GM21526 (cell line): ENCODE results near the gene RIPK1.
"Not testable (repeated sequence)": the region's sequence is repeated elsewhere in the genome, so short reads cannot be mapped to it uniquely, and the experiment has no call there.

Experiments used
- ATAC-seq: cut with Tn5 transposase; IDR thresholded peaks from one replicate; pipeline ENCODE4 v1.9.1; 2021; ENCODE audit warnings: moderate library complexity; ENCODE audit not compliant: unreplicated experiment, low FRiP score

Gene RIPK1

GRCh38 chr6:3078952-3079351 lies 10.7 kb downstream of the RIPK1 start:
- not testable (repeated sequence) for ATAC-seq

- no peak for ATAC-seq
Measured at GRCh38 chr6:3079682-3080081, 11.4 kb downstream of the RIPK1 start.

GRCh38 chr6:3081960-3082359 lies 13.7 kb downstream of the RIPK1 start:
- ATAC-seq, result no peak

- ATAC-seq, result no peak
Measured at GRCh38 chr6:3085074-3085473, 16.8 kb downstream of the RIPK1 start.

- no peak for ATAC-seq
Measured at GRCh38 chr6:3086282-3086946, 18.1 kb downstream of the RIPK1 start.

GRCh38 chr6:3088446-3088845 lies 20.2 kb downstream of the RIPK1 start:
- ATAC-seq, result no peak

GRCh38 chr6:3088968-3089367 lies 20.7 kb downstream of the RIPK1 start:
- no peak for ATAC-seq

GRCh38 chr6:3090013-3090412 lies 21.7 kb downstream of the RIPK1 start:
- no peak for ATAC-seq

- ATAC-seq, result no peak
Measured at GRCh38 chr6:3094815-3095214, 26.5 kb downstream of the RIPK1 start.

GRCh38 chr6:3102875-3103274 lies 34.6 kb downstream of the RIPK1 start:
- ATAC-seq, result no peak

- ATAC-seq, result no peak
Measured at GRCh38 chr6:3108746-3109414, 40.6 kb downstream of the RIPK1 start.

GRCh38 chr6:3109761-3110160 lies 41.5 kb downstream of the RIPK1 start:
- ATAC-seq, result no peak

- ATAC-seq, result no peak
Measured at GRCh38 chr6:3114377-3114776, 46.1 kb downstream of the RIPK1 start.

GRCh38 chr6:3117912-3118352 lies 49.6 kb downstream of the RIPK1 start:
- ATAC-seq, result no peak

GRCh38 chr6:3118353-3119039 lies 50.2 kb downstream of the RIPK1 start, which contains the start of gene BPHL:
Gene BPHL (plus strand): TSS chr6:3118711. CDS start chr6:3118741, 30 bp downstream.
- ATAC-seq, result peak; percentile 82

GRCh38 chr6:3119040-3119723 lies 50.9 kb downstream of the RIPK1 start:
- peak; percentile 26 for ATAC-seq

GRCh38 chr6:3120765-3121089 lies 52.4 kb downstream of the RIPK1 start:
- no peak for ATAC-seq

GRCh38 chr6:3122823-3123182 lies 54.5 kb downstream of the RIPK1 start:
- no peak for ATAC-seq

- no peak for ATAC-seq
Measured at GRCh38 chr6:3124667-3125066, 56.4 kb downstream of the RIPK1 start.

- no peak for ATAC-seq
Measured at GRCh38 chr6:3125815-3126214, 57.5 kb downstream of the RIPK1 start.
